GM19468 (cell line): ENCODE measurements around the gene RPS5.
"Not testable (repeated sequence)": the region's sequence is repeated elsewhere in the genome, so short reads cannot be mapped to it uniquely, and the experiment has no call there.

ENCODE experiments used
- ATAC-seq: cut with Tn5 transposase; IDR thresholded peaks from one replicate; pipeline ENCODE4 v1.9.1; 2021; ENCODE audit warnings: mild to moderate bottlenecking, moderate library complexity, moderate number of reproducible peaks; ENCODE audit not compliant: unreplicated experiment; ENCODE audit errors: extremely low read depth

The RPS5 gene

DNA sequence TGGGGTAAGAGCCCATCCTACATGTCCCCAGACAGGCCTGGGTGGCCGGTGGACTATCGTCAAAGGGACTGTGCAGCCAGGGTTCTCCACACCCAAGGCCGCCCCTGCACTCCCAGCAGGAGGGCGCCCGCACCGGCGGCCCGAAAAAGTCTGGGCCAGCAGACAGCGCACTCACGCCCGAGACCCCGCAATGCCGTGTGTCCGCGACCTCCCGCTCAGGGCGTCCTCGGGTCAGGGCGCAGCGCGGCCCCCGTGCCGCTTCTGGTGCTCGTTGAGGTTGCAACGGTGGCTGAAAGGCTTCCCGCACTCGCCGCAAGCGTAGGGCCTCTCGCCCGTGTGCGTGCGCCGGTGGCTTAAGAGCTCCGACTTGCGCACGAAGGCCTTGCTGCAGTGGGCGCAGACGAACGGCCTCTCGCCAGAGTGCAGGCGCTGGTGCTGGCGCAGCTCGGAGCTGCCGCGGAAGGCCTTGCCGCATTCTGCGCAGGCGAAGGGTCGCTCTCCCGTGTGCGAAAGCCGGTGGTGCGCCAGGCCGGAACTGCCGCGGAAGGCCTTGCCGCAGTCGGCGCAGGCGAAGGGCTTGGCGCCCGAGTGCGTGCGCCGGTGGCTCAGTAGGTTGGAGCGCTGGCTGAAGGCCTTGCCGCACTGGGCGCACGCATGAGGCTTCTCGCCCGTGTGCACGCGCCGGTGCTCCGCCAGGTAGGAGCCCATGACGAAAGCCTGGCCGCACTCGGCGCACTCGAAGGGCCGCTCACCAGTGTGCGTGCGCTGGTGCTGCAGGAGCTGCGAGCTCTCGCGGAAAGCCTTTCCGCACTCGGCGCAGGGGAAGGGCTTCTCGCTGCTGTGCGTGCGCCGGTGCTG lies 30.9 kb upstream of the RPS5 start:
- no peak for ATAC-seq

DNA sequence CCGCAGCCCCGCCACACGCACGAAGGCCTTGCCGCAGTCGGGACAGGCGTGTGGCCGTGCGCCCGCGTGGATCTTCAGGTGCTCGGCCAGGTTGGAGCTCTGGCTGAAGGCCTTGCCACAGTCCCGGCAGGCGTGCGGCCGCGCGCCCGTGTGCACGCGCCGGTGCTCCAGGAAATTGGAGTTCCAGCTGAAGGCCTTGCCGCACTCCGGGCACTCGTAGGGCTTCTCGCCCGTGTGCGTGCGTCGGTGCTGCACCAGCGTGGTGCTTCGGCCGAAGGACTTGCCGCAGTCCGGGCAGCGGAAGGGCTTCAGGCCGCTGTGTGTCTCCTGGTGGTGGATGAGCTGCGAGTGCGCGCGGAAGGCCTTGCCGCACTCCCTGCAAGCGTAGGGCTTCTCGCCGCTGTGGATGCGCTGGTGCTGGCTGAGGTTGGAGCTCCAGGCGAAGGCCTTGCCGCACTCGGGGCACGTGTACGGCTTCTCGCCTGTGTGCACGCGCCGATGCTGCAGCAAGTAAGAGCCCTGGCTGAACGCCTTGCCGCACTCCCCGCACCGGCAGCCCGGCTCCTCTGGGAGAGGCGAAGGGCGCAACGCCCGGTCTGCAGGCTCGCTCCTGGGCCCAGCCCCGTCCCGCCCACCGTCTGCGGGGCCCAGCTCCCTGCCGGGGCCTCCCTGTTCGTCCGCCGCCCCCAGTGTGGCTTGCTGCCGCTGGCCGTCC lies 30.1 kb upstream of the RPS5 start:
- ATAC-seq: no peak

DNA sequence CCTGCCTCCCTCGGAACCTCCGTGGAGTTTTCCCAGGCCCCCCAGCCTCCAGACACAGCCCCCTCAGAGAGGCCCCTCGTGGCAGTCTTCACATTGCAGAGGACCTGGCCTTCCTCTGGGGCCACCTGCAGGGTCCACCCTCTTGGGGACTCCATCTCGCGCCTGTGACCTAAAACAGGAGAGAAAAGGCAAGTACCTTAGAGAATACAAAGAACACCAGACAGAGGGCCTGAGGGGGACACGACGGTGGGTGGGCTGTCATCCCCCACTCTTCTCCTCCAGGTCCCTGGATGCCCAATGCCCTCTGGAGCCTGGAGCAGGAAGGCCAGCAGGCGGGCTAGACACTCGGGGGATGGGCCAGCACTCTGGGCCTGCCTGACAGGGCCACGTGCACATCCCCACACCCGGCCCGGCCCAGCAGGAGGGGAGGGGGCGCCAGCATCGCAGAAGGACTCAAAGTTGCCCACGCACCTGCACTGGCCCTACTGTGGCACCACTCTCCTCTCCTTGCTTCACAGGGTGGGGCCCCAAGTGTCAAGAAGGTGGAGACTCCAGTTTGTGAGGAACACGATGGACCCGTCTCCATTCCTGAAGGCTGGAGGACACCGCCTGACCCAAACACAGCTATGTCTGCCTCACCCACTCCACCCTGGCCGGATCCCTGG lies 29.5 kb upstream of the RPS5 start:
- no peak for ATAC-seq

DNA sequence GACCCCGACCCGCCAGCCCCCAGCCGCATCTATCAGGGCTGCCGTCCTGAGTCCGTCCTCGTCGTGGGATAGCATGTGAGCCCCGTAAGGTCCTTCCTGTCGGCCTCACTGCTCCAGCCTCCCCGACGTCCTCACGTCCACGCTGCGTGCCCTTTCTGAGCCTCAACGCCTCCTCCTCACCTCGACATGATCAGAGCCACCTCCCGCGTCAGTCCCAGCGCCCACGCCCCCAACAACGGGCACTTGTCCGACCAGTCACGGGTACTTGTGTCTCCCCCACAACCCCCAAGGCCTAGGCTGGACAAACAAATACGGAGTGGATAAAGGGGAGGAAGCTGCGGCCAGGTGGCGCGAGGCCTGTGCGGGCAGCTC lies 25.2 kb upstream of the RPS5 start:
- no peak for ATAC-seq

DNA sequence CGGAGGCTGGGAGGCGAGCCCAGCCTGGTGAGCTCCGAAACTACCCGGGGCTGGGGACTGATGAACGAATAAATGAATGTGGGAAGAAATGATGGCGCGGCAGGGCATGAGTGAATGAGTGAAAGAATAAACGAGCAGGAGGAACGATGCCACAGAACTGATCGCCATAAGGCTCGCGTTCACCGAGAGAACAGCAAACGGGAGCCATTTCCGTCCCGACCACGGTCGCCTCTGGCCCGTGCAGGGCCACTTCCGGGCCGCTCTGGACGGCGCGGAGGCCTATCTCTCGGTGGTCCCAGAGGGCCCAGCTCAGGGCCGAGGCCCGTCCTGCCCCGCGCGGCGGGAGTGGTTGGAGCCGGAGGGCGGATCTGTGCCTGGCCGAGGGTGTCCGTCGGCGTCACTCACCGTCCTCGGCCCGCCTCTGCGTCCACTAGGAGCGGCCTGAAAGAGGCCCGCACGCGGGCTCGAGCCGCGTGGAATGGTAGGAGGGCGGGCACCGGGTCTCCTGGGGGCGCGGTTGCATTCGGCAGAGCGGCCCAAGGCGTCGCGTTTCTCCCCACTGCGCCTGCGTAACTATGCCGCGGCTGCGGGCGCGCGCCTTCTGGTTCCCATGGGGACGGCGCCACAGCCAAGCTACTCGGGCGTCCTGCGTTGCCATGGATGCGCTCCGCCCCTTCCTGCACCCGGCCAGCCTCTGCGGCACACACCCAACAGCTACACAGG lies 24.6 kb upstream of the RPS5 start, which contains the start of gene ZNF497:
TSS of gene ZNF497 (minus strand) at position 480 of the 723 bp plus-strand sequence. CDS start 5,116 bp downstream, outside the sequence.
- peak; percentile 87 for ATAC-seq

DNA sequence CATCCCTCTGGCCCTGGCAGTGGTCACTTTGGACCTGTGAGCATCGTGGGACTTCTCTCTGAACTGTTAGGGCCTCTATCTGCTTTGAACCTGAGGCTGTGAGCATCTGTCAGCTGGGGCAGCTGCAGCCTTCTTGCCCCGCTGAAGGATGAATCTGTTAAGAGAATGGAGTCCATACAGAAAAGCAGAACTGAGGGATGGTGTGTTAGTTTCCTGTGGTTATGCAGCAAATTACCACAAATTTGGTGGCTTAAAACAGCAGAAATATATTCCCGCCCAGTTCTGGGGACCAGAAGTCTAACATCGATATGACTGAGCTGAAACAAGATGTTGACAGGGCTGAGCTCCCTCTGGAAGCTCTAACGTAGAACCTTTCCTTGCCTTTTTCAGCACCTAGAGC lies 22.9 kb upstream of the RPS5 start:
- no peak for ATAC-seq

DNA sequence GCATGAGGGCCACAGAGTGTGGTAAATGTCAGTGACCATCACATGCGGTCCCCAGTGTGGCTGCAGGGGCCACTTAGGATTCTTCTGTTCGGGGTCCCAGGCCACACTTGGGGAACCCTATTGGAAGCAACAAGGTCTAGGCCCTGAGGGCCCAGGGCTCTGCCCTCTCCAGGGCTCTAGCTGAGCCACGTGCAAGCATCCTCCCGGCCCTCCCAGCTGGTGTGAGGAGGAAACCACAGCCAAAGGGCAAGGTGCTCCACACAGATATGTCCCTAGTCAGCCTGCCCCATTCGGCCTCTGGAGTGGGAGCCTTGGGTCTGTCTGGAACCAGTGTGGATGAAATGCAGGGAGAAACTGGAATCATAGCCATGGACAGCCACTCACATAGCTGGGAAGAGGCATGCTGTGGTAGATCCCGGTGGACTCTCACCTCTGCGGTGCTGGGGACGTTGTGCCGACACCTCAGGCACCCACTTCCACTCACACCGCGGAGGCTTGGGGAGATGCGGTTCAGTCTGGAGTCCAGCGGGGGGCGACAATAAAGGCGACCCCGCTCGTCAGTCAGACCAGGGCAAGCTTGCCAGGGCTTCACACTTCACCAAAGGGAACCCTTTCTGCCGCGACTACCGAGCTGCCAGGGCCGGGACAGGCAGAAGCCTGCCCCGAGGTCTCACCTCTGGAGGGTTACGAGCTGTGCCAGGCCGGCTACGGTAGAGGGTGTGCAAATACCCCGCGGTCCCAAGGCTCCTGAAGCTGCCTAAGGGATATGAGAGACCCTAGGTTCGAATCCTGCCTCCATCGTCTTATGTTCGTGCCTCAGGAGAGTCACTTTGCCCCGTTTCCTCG lies 20.3 kb upstream of the RPS5 start:
- no peak for ATAC-seq

DNA sequence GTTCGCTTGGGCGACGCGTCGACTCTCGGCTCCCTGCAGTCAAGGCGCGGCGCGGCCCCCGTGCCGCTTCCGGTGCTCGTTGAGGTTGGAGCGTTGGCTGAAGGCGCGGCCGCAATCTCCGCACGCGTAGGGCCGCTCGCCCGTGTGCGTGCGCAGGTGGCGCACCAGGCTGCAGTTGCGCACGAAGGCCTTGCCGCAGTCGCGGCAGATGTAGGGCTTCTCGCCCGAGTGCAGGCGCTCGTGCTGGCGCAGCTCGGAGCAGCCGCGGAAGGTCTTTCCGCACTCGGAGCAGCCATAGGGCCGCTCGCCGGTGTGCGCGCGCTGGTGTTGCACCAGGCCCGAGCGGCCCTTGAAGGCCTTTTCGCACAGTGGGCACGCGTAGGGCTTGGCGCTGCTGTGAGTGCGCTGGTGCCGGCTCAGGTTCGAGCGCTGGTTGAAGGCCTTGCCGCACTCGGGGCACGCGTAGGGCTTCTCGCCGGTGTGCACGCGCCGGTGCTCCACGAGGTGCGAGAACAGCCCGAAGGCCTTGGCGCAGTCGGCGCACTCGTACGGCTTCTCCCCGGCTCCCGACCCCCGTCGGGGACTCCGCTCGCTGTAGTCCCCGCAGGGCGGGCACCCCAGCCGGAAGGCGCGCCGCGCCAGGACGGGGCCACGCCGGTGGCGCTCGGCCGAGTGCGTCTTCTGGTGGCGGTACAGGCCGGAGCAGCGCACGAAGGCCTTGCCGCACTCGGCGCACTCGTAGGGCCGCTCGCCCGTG lies 19.2 kb upstream of the RPS5 start:
- no peak for ATAC-seq

DNA sequence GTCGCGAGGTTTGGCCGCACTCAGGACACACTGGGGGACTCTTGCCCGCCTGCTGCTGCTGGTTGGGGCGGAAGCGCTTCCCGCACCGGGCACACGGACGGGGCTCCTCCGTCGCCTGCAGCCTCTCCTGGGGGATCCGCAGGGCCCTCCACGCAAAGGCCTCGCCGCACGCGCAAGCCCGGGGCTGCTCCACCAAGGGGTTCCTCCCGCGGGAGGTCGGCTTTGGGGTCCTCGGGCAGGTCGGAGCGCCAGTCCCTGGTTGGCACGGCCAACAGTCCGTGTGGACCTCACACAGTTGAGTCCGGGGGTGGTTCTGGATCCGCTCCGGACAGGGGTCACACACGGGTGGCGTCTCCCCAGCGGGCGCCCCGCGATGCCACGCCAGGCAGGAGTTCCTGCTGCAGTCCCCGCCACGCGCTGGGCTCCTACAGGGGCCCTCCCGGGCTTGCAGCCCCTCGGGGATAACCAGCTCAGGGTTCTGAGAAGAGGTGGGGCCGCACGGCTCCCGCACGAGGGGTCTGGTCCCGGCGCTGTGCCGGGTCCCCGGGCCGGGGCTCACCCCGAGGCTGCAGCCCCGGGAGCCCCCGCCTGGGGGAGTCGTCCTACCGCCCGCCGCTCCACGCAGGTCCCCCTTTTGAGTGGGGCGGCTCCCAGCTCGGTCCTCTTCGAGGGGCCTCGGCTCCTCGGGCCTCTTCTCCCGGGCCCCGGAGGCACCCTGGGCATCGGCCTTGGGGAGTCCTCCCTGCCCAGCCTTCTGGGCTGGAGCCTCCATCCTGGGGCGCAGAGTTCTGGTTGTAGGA lies 18.3 kb upstream of the RPS5 start:
- ATAC-seq: no peak

DNA sequence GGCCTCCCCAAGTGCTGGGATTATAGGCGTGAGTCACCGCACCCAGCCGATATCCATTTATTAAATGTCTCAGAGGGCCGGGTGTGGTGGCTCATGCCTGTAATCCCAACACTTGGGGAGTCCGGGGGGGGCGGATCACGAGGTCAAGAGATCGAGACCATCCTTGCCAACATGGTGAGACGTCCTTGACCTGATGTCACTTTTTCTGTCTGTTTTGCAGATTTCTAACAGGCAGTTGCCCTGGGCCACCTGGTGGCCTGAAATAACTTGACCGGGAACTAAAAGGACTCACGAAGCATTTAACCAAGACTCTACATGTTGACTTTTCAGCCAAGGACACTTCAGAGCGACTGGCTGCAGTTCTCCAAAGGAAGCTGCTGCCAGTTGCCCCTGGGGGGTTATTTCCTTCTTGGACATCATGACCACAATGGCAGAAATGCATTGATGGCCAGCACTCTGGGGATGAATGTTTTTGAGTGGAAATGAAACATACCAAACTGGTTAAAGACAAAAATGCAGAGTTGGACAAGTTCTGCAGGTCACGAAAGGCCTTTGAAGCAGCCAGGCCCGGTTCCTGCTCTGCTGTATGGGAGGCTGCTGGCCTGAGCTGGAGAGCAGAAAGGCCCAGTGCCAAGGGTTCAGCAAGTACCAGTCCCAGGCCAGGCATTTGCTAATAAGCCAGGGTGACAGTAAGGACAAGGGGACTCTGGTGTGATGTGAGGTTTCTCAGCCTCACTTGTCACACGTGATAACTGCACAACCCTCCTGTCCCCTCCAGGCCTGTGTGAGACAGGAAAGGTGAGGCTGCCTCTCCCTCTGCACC lies 14.5 kb upstream of the RPS5 start:
- no peak for ATAC-seq

DNA sequence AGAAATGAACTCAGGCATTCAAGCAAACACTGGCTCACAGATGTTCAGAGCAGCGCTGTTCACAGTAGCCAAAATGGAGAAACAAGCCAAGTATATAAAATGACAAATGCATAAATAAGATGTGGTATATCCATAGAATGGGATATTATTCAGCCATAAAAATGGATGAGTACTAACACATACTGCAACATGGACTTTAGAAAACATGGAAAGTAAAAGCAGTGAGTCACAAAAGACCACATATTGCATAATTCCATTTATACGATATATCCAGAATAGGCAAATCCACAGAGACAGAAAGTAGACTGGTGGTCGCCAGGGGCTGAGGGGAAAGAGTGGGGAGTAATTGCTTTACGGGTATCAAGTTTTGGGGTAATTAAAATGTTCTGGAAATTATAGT lies 12.9 kb upstream of the RPS5 start:
- ATAC-seq: no peak

DNA sequence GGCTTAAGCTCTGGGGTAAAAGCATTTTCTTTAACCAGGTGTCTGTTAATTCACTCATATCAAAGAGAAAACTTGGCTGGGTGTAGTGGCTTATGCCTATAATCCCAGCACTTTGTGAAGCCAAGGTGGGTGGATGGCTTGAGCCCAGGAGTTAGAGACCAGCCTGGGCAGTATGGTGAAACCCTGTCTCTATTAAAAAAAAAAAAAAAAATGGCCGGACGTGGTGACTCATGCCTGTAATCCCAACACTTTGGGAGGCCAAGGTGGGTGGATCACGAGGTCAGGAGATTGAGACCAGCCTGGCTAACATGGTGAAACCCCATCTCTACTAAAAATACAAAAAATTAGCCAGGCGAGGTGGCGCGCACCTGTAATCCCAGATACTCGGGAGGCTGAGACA lies 10.3 kb upstream of the RPS5 start:
- not testable (repeated sequence) for ATAC-seq

DNA sequence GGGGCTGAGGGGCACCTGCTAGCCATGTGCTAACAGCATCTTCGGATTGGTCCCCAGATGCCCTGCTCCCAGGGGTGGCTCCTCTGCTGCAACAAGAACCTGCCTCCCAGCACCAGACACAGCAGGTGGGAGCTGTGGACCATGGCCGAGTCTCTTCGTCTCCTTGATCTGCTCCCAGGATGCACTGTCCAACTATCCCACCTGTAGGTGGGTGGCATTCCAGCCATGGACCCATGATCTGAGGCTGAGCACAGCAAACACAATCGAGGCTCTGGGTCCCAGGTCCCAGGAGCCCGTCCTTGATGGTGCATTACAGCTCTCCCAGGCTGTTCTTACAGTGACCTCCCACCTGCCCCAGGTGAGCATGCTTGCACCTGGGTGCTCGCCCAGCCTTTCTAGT lies 7.8 kb upstream of the RPS5 start:
- ATAC-seq: no peak

DNA sequence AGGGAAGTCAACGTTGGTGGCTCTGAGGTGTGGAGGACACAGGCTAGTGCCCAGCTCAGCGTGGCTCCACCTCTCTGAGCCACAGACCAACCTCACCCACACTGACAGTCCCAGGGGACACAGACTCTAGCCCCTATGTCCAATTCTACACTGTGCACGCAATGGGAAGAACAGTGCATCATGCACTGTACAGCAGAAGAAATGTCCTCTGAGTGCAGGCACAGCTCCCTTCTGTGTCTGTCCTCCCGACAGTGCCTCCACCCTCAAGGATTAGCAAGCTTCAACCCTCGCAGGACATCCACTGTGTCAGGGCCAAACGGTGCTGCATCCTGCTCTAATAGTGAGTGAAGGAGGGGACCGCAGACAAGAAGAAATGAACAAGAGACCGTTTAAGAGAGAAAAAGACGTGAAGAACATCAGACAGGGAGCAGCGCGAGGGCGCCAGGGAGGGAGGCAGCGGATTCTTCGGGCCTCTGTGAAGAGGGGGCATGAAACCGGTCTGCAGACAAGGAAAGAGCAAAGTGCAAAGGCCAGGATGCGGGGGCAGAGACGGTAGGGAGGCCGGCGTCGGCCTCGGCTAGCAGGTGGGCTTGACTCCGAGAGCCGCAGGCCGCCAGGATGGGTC lies 6.9 kb upstream of the RPS5 start:
- ATAC-seq: no peak

DNA sequence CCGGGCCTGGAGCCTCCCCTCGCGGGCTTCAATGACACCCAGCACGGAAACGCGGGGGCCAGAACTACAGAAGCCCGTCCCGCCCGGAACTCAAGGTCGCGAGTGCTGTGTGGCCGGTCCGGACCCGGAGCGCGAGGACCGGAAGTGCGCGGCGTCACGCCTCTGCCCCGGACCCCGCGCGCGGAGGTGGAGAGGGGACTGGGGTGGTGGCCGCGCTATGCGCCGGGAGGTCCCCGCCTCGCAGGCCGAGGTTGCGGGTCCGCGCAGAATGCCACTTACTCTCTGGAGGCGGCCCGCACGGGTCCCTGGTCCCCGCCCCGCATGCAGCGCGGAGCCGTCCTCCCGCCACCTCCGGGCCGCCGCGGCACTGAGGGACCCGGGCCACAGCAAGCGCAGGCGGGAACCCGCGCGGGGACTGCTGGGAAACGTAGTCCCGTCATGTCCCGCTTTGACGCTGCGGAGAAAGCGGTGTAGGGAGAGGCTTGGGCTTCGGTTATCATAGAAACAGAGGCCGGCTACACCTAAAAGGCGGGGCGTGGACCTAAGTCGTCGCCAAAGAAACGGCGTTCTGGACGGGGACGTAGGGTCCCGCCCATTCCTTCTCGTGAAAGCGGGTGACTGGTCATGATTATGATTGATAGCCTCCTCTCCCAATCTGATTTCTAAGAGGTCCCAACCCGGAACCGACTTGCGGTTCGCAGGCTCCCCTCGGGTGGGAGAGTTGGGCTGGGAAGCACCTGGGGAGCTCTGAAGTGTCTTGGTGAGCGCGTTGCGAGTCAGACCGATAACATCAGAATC lies 6.2 kb upstream of the RPS5 start, which contains the start of gene ZNF837:
TSS of gene ZNF837 (minus strand) at position 369 of the 798 bp plus-strand sequence. CDS start 11,698 bp downstream, outside the sequence.
- ATAC-seq: peak; percentile 67
